ENCODE measurements around the gene HYDIN. TPM values are rescaled to one million over a fixed set of nuclear protein-coding genes. Genes with fewer than 3 reads are reported as not detected.
"Not testable (repeated sequence)": the region's sequence is repeated elsewhere in the genome, so short reads cannot be mapped to it uniquely, and the experiment has no call there.

HYDIN gene
- total and polyA plus RNA-seq, 3 experiments from 2014 or later: not detected

DNA sequence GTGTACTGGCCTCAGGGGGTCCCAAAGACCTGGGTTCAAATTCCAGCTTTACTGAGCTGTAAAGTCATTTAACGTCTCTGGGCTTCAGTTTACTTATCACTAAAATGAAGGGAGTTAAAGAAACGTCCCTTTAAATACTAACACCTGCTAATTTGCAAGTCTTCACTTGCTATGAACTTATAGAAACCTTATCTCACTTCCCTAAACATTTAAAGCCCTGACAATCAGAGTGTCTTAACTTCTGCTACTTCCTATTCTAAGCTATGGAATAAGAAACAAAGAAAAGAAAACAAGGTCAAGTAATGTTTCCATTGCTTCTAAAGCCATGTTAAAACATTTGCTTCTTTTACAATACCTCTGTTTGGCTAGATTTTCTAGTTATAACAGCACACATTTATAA is 87.3 kb downstream of the HYDIN start:
- CTCF ChIA-PET; H3K27me3 Mint-ChIP-seq; DNase-seq; H3K4me3 ChIP-seq (ENCODE audit: low read length); H3K36me3 Mint-ChIP-seq; H3K9me3 Mint-ChIP-seq; H3K27ac ChIP-seq (ENCODE audit: low read depth, low read length); H3K9me3 ChIP-seq (ENCODE audit: low read length); H3K4me1 ChIP-seq (ENCODE audit: insufficient read depth, low read length); H3K27ac Mint-ChIP-seq; H3K4me3 Mint-ChIP-seq; H3K4me1 Mint-ChIP-seq; POLR2A ChIA-PET; H3K36me3 ChIP-seq (ENCODE audit: insufficient read depth, low read length); H3K27me3 ChIP-seq (ENCODE audit: insufficient read depth, low read length, poor library complexity, severe bottlenecking): not testable (repeated sequence)

GRCh38 chr16:71110565-71110964 is 120.0 kb downstream of the HYDIN start:
- H3K36me3 Mint-ChIP-seq; H3K4me3 Mint-ChIP-seq; H3K4me1 ChIP-seq (ENCODE audit: insufficient read depth, low read length); H3K27ac ChIP-seq (ENCODE audit: low read depth, low read length); H3K4me1 Mint-ChIP-seq; POLR2A ChIA-PET; H3K9me3 Mint-ChIP-seq; H3K27me3 Mint-ChIP-seq; DNase-seq; H3K36me3 ChIP-seq (ENCODE audit: insufficient read depth, low read length); CTCF ChIA-PET; H3K27ac Mint-ChIP-seq; H3K9me3 ChIP-seq (ENCODE audit: low read length); H3K4me3 ChIP-seq (ENCODE audit: low read length); H3K27me3 ChIP-seq (ENCODE audit: insufficient read depth, low read length, poor library complexity, severe bottlenecking): not testable (repeated sequence)

DNA sequence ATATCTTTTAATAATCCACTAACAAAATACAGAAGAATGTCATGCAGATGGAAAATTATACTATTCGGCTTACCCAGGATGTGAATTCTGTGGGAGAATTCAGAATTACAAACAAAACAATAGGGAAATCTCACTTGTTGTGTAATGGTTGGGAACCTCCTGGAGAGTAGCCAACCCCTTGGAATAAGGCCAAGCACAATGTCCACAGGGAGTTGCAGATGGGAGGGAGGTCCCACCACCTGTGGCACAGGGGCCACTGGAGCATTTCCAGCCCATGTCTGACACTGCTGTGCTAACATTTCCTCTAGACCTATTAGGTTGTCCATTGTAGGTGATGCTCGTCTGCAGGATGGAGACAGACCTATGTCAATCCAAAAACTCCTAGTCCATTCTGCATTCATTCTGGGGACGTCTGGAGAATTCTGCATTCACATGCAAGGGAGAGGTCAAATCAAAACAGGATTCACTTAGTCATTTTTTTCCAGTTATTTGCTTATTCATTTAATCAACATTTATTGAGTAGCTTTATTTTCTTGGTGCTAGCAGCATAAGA is 120.8 kb downstream of the HYDIN start:
- H3K36me3 Mint-ChIP-seq; H3K9me3 ChIP-seq (ENCODE audit: low read length); CTCF ChIA-PET; H3K4me1 ChIP-seq (ENCODE audit: insufficient read depth, low read length); H3K4me3 ChIP-seq (ENCODE audit: low read length); H3K27me3 ChIP-seq (ENCODE audit: insufficient read depth, low read length, poor library complexity, severe bottlenecking); DNase-seq; H3K27ac ChIP-seq (ENCODE audit: low read depth, low read length); POLR2A ChIA-PET; H3K27me3 Mint-ChIP-seq; H3K27ac Mint-ChIP-seq; H3K4me3 Mint-ChIP-seq; H3K36me3 ChIP-seq (ENCODE audit: insufficient read depth, low read length); H3K9me3 Mint-ChIP-seq; H3K4me1 Mint-ChIP-seq: not testable (repeated sequence)

- H3K4me3 Mint-ChIP-seq; H3K27ac ChIP-seq (ENCODE audit: low read depth, low read length); H3K4me1 Mint-ChIP-seq; H3K9me3 Mint-ChIP-seq; DNase-seq; H3K36me3 Mint-ChIP-seq; H3K36me3 ChIP-seq (ENCODE audit: insufficient read depth, low read length); H3K27ac Mint-ChIP-seq; H3K4me3 ChIP-seq (ENCODE audit: low read length); H3K27me3 Mint-ChIP-seq; POLR2A ChIA-PET; H3K27me3 ChIP-seq (ENCODE audit: insufficient read depth, low read length, poor library complexity, severe bottlenecking); H3K4me1 ChIP-seq (ENCODE audit: insufficient read depth, low read length); CTCF ChIA-PET; H3K9me3 ChIP-seq (ENCODE audit: low read length): not testable (repeated sequence)
These were observed 124.6 kb downstream of the HYDIN start for GRCh38 chr16:71105881-71106280.

DNA sequence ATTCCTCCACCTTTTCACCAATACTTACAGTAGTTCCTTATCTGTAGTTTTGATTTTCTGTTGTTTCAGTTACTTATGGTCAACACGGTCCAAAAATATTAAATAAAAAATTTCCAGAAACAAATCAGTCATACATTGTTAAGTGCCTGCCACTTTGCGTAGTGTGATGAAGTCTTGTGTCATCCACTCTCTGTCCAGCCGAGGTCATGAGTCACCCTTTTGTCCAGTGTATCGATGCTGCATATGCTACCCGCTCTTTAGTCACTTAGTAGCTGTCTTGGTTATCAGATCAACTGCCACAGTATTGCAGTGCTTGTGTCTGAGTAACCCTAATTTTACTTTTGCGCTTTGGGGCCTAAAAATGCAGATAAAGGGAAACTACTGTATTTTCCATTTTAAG is 146.9 kb downstream of the HYDIN start:
- H3K4me3 ChIP-seq (ENCODE audit: low read length); H3K27ac Mint-ChIP-seq; H3K27ac ChIP-seq (ENCODE audit: low read depth, low read length); CTCF ChIA-PET; H3K4me3 Mint-ChIP-seq; H3K27me3 ChIP-seq (ENCODE audit: insufficient read depth, low read length, poor library complexity, severe bottlenecking); H3K36me3 ChIP-seq (ENCODE audit: insufficient read depth, low read length); H3K4me1 Mint-ChIP-seq; H3K4me1 ChIP-seq (ENCODE audit: insufficient read depth, low read length); H3K36me3 Mint-ChIP-seq; H3K27me3 Mint-ChIP-seq; POLR2A ChIA-PET; DNase-seq; H3K9me3 Mint-ChIP-seq; H3K9me3 ChIP-seq (ENCODE audit: low read length): not testable (repeated sequence)

- CTCF ChIA-PET; H3K36me3 Mint-ChIP-seq; H3K27ac Mint-ChIP-seq; H3K4me1 ChIP-seq (ENCODE audit: insufficient read depth, low read length); H3K4me3 ChIP-seq (ENCODE audit: low read length); DNase-seq; H3K27me3 Mint-ChIP-seq; H3K36me3 ChIP-seq (ENCODE audit: insufficient read depth, low read length); POLR2A ChIA-PET; H3K9me3 ChIP-seq (ENCODE audit: low read length); H3K4me1 Mint-ChIP-seq; H3K4me3 Mint-ChIP-seq; H3K9me3 Mint-ChIP-seq; H3K27me3 ChIP-seq (ENCODE audit: insufficient read depth, low read length, poor library complexity, severe bottlenecking); H3K27ac ChIP-seq (ENCODE audit: low read depth, low read length): not testable (repeated sequence)
These were observed 149.7 kb downstream of the HYDIN start for GRCh38 chr16:71080777-71081176.

GRCh38 chr16:71080262-71080661 is 150.3 kb downstream of the HYDIN start:
- H3K27me3 Mint-ChIP-seq; H3K27ac ChIP-seq (ENCODE audit: low read depth, low read length); DNase-seq; H3K4me3 Mint-ChIP-seq; CTCF ChIA-PET; H3K27me3 ChIP-seq (ENCODE audit: insufficient read depth, low read length, poor library complexity, severe bottlenecking); H3K4me1 Mint-ChIP-seq; H3K27ac Mint-ChIP-seq; POLR2A ChIA-PET; H3K4me3 ChIP-seq (ENCODE audit: low read length); H3K9me3 ChIP-seq (ENCODE audit: low read length); H3K36me3 ChIP-seq (ENCODE audit: insufficient read depth, low read length); H3K4me1 ChIP-seq (ENCODE audit: insufficient read depth, low read length); H3K9me3 Mint-ChIP-seq; H3K36me3 Mint-ChIP-seq: not testable (repeated sequence)

DNA sequence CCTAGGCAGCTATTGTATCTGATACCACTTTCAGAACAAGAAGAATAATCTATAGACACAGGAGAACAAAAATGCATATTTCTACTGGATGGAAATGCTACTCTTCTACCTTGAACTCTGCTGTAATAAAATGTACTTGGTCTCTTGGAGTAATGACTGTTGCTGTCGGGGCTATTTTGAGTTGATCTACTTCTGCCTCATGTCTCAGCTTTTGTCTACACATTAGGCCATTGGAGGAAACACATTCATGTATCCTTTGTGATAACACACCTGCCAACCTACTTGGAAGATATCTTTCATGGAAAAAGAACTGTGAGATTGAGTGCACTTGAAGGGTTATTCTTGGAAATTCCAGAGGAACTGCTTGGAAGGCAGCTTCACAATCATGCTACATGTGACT is 159.9 kb downstream of the HYDIN start:
- H3K27ac Mint-ChIP-seq; H3K4me1 Mint-ChIP-seq; H3K9me3 ChIP-seq (ENCODE audit: low read length); H3K36me3 Mint-ChIP-seq; H3K4me3 ChIP-seq (ENCODE audit: low read length); H3K4me3 Mint-ChIP-seq; CTCF ChIA-PET; H3K27me3 ChIP-seq (ENCODE audit: insufficient read depth, low read length, poor library complexity, severe bottlenecking); DNase-seq; POLR2A ChIA-PET; H3K36me3 ChIP-seq (ENCODE audit: insufficient read depth, low read length); H3K4me1 ChIP-seq (ENCODE audit: insufficient read depth, low read length); H3K27ac ChIP-seq (ENCODE audit: low read depth, low read length); H3K27me3 Mint-ChIP-seq; H3K9me3 Mint-ChIP-seq: not testable (repeated sequence)

- H3K27me3 Mint-ChIP-seq; H3K9me3 Mint-ChIP-seq; H3K9me3 ChIP-seq (ENCODE audit: low read length); H3K4me1 ChIP-seq (ENCODE audit: insufficient read depth, low read length); H3K4me1 Mint-ChIP-seq; H3K4me3 Mint-ChIP-seq; H3K36me3 Mint-ChIP-seq; H3K36me3 ChIP-seq (ENCODE audit: insufficient read depth, low read length); H3K27ac Mint-ChIP-seq; H3K4me3 ChIP-seq (ENCODE audit: low read length); CTCF ChIA-PET; DNase-seq; H3K27me3 ChIP-seq (ENCODE audit: insufficient read depth, low read length, poor library complexity, severe bottlenecking); POLR2A ChIA-PET; H3K27ac ChIP-seq (ENCODE audit: low read depth, low read length): not testable (repeated sequence)
These were observed 160.7 kb downstream of the HYDIN start for GRCh38 chr16:71069842-71070241.
